Peyer's patch (tissue), 4 donors: ENCODE data around the gene COL6A1. TPM values are rescaled to one million over a fixed set of nuclear protein-coding genes. Genes with fewer than 3 reads are reported as not detected.
"Not testable (repeated sequence)": the region's sequence is repeated elsewhere in the genome, so short reads cannot be mapped to it uniquely, and the experiment has no call there.

ENCODE experiments used
- DNase-seq, 3 donors: peaks; one replicate each; pipeline ENCODE4 v3.0.0-alpha.2; 2017 to 2019
- H3K27ac ChIP-seq, 4 donors: fragments of 200-600 bp; sonication (generic); one replicate each; pipeline ENCODE4 v1.5.1; 2016 to 2019
- H3K27me3 ChIP-seq, 2 donors: fragments of 200-600 bp; sonication (generic); one replicate each; pipeline ENCODE4 v1.5.1; 2019
- H3K36me3 ChIP-seq, 3 donors: fragments of 200-600 bp; sonication (generic); one replicate each; pipeline ENCODE4 v1.5.1; 2016 to 2019
- H3K4me1 ChIP-seq, 4 donors: fragments of 200-600 bp; sonication (generic); one replicate each; pipeline ENCODE4 v1.5.1; 2016 to 2019
- H3K4me3 ChIP-seq, 4 donors: fragments of 200-600 bp; sonication (generic); 1 replicate in 3 of 4; 2 replicates in 1 of 4; pipeline ENCODE4 v1.5.1; 2016 to 2019; ENCODE audit warnings: mild to moderate bottlenecking in 1 of 4
- H3K9me3 ChIP-seq, 4 donors: fragments of 200-600 bp; sonication (generic); one replicate each; pipeline ENCODE4 v1.5.1; 2016 to 2019; ENCODE audit warnings: mild to moderate bottlenecking in 1 of 4
- POLR2A ChIP-seq, 2 donors: fragments of 450-650 bp; IDR thresholded peaks; one replicate each; pipeline ENCODE4 v1.5.1; 2017; ENCODE audit warnings: antibody characterized with exemption in 2 of 2, mild to moderate bottlenecking in 2 of 2, moderate library complexity in 2 of 2
- total RNA-seq, 4 donors: library from RNA; depleted of rRNA; stranded (reverse); fragments of >200 nt; gene quantifications; one replicate each; pipeline ENCODE4 v1.1.0, GENCODE V29; 2016
- TF ChIP-seq, protein P1 (sequence below), 6 experiments: fragments of 450-650 bp in 4 of 6; fragments of 200-600 bp in 2 of 6; sonication (generic) in 1 of 6; IDR thresholded peaks; one replicate each; pipeline ENCODE4 v1.5.1; 2017 to 2019; ENCODE audit warnings: antibody characterized with exemption in 6 of 6, mild to moderate bottlenecking in 3 of 6, moderate library complexity in 1 of 6

The COL6A1 gene
- total RNA-seq, 4 donors from 2014 or later = 37.7 to 458 (median 161) TPM

GRCh38 chr21:45947716-45948255 lies 33.8 kb upstream of the COL6A1 start:
- Histone ChIP-seq H3K27me3 (no peaks in the 10 kb centered on the region), H3K4me1 (no peaks in the 10 kb centered on the region), H3K9me3 (no peaks in the 10 kb centered on the region), H3K36me3 (no peaks in the 10 kb centered on the region), H3K27ac (no peak overlapping the region), H3K4me3 (no peak overlapping the region)
- no peak for TF ChIP-seq POLR2A (IDR thresholded peaks at IDR 0.05)
- TF ChIP-seq, protein P1, sequence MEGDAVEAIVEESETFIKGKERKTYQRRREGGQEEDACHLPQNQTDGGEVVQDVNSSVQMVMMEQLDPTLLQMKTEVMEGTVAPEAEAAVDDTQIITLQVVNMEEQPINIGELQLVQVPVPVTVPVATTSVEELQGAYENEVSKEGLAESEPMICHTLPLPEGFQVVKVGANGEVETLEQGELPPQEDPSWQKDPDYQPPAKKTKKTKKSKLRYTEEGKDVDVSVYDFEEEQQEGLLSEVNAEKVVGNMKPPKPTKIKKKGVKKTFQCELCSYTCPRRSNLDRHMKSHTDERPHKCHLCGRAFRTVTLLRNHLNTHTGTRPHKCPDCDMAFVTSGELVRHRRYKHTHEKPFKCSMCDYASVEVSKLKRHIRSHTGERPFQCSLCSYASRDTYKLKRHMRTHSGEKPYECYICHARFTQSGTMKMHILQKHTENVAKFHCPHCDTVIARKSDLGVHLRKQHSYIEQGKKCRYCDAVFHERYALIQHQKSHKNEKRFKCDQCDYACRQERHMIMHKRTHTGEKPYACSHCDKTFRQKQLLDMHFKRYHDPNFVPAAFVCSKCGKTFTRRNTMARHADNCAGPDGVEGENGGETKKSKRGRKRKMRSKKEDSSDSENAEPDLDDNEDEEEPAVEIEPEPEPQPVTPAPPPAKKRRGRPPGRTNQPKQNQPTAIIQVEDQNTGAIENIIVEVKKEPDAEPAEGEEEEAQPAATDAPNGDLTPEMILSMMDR (IDR thresholded peaks at IDR 0.05) = no peak
- DNase-seq = no peak

GRCh38 chr21:45948576-45949141 lies 32.9 kb upstream of the COL6A1 start:
- Histone ChIP-seq H3K36me3 (no peaks in the 10 kb centered on the region), H3K9me3 (no peaks in the 10 kb centered on the region), H3K4me1 (no peaks in the 10 kb centered on the region), H3K27ac (no peak overlapping the region), H3K27me3 (no peaks in the 10 kb centered on the region), H3K4me3 (no peak overlapping the region)
- no peak for TF ChIP-seq POLR2A (IDR thresholded peaks at IDR 0.05)
- TF ChIP-seq, protein P1 (IDR thresholded peaks at IDR 0.05) = no peak
- no peak for DNase-seq

DNA sequence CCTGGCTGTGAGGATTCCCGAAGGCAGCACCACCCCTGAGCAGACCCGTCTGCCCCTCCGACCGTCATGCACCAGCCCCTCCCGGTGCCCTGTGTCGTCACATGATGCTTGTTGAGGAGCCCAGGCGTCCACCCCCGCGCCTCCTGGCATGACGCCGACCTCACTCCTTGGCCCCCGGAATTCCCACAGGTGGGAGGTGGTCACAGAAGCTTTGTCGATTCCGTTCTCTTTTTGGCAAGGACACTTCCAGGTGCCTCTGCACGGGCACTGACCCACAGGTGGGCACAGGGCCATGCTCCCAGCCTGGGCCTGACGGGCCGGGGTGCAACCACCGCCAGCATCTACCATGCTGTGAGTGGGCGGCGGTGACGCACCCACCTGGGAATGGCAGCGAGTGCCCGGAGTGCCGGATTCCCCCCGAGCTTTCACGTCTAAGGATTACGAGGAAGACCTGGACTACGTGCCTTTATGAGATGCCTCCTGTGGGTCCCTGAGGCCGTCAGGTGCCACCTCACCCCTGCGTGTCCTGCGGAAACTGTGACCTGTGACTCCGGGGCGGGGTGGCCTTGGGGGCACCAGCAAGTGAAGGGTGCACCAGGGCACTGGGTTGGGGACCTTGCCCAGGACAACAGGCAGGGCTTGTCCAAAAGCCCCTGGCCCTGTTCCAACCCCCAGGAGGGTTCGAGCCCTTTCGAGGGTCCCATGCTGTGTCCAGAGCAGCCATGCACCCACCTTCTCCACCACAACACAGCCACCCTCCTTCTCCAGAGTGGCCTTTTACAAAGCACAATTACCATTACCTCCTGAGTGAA lies 31.4 kb upstream of the COL6A1 start:
- Histone ChIP-seq H3K27ac (no peak overlapping the region), H3K27me3 (no peaks in the 10 kb centered on the region), H3K9me3 (no peaks in the 10 kb centered on the region), H3K4me1 (no peaks in the 10 kb centered on the region), H3K36me3 (no peaks in the 10 kb centered on the region), H3K4me3 (no peak overlapping the region)
- TF ChIP-seq, protein P1 (IDR thresholded peaks at IDR 0.05) = no peak
- TF ChIP-seq POLR2A (IDR thresholded peaks at IDR 0.05) = no peak
- DNase-seq = peak in 1 of 3 donors; percentile 42

DNA sequence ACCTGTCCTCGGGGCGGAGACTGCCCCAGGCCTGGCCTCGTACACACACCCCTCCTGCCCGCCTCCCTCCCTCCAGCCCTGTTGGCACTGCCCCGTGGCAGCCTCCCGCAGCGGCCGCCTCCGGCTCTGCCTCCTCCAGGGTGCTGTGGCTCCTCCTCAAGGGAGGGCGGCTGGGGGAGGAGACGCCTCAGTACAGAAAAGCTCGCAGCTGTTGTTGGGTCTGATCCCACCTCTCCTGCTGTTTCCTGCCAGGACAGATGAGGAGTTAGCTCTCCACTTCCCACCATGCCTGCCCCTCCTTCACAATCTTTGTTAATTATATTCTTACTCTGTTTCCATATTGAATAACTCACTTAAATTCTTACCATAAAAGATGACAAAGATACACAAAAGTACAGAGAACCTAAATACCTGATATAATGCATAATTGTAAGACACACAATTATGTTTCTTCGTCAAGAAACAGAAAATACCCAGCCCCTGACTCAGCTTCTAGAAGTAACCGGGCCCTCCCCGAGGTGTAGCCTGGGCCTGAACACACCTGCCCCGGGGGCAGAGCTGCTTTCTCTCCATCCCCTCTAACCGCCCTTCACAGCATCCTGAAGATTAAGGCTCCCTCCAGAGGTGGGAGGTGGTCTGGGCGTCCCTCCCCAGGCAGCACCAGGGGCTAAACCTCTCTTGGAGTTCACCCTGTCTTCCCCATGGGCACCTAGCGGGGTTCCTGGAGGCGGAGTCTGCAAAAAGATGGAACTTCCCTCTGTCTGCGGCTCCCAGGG lies 30.6 kb upstream of the COL6A1 start:
- Histone ChIP-seq H3K36me3 (no peaks in the 10 kb centered on the region), H3K27me3 (no peaks in the 10 kb centered on the region), H3K4me3 (no peak overlapping the region), H3K9me3 (no peaks in the 10 kb centered on the region), H3K27ac (no peak overlapping the region), H3K4me1 (no peaks in the 10 kb centered on the region)
- TF ChIP-seq, protein P1 (IDR thresholded peaks at IDR 0.05) = no peak
- TF ChIP-seq POLR2A (IDR thresholded peaks at IDR 0.05) = no peak
- DNase-seq = peak in 1 of 3 donors; percentile 43

GRCh38 chr21:45951676-45952075 lies 29.9 kb upstream of the COL6A1 start:
- H3K4me1 ChIP-seq = no peaks in the 10 kb centered on the region
- no peaks in the 10 kb centered on the region for H3K9me3 ChIP-seq
- DNase-seq = no peak
- no peaks in the 10 kb centered on the region for H3K27me3 ChIP-seq
- H3K4me3 ChIP-seq = no peak overlapping the region
- TF ChIP-seq, protein P1 (IDR thresholded peaks at IDR 0.05) = no peak
- no peak for TF ChIP-seq POLR2A (IDR thresholded peaks at IDR 0.05)
- H3K27ac ChIP-seq = no peak overlapping the region
- no peaks in the 10 kb centered on the region for H3K36me3 ChIP-seq

- H3K4me3 ChIP-seq, H3K27me3 ChIP-seq, H3K36me3 ChIP-seq, H3K4me1 ChIP-seq, H3K9me3 ChIP-seq, DNase-seq: not testable (repeated sequence)
- peak overlapping the region in 1 of 4 donors; percentile 41 for H3K27ac ChIP-seq
Measured at GRCh38 chr21:45952527-45952926, 29.0 kb upstream of the COL6A1 start.
